Stimulated activated naive CD8-positive, alpha-beta T cell treated with anti-CD3 and anti-CD28 coated beads, Interleukin-15, amount 100 ng/mL, for 72 hours (primary cell): Measurements from ENCODE around the gene CNST.
"Not testable (repeated sequence)": the region's sequence is repeated elsewhere in the genome, so short reads cannot be mapped to it uniquely, and the experiment has no call there.

Source experiments
- ATAC-seq: fragments of 150-1000 bp; cut with Tn5 transposase; 2 replicates; pipeline ENCODE4 v1.10.0; 2021; ENCODE audit warnings: mild to moderate bottlenecking, moderate library complexity
- DNase-seq, 2 donors: peaks; one replicate each; pipeline ENCODE4 v3.0.0; 2021 to 2022
- H3K27ac Mint-ChIP-seq, 2 donors: one replicate each; pipeline ENCODE4 v1.8.0; 2022; ENCODE audit warnings: mild to moderate bottlenecking in 2 of 2, mixed read lengths in 2 of 2, moderate library complexity in 2 of 2
- H3K27me3 Mint-ChIP-seq: one replicate; pipeline ENCODE4 v1.8.0; 2022; ENCODE audit warnings: mixed read lengths
- H3K4me1 Mint-ChIP-seq: one replicate; pipeline ENCODE4 v1.8.0; 2022; ENCODE audit warnings: mild to moderate bottlenecking, mixed read lengths
- H3K4me3 Mint-ChIP-seq, 2 donors: one replicate each; pipeline ENCODE4 v1.8.0; 2022; ENCODE audit warnings: mild to moderate bottlenecking in 2 of 2, mixed read lengths in 2 of 2, moderate library complexity in 1 of 2
- H3K9me3 Mint-ChIP-seq, 2 donors: one replicate each; pipeline ENCODE4 v1.8.0; 2022; ENCODE audit warnings: mixed read lengths in 2 of 2

CNST gene

GRCh38 chr1:246571309-246571708 is 5.1 kb downstream of the CNST start:
- H3K27me3 Mint-ChIP-seq, result not testable (repeated sequence)

GRCh38 chr1:246571953-246572352 is 5.7 kb downstream of the CNST start:
- Mint-ChIP-seq H3K4me3 (peak overlapping the region in 1 of 2 donors; percentile 81), H3K27ac (no peak overlapping the region), H3K4me1 (peaks cover 62% of the 10 kb centered on the region), H3K9me3 (no peaks in the 10 kb centered on the region), H3K27me3 (no peaks in the 10 kb centered on the region)
- ATAC-seq, result no peak
- no peak for DNase-seq

More at GRCh38 chr1:246571309-246571708, 5.1 kb downstream of the CNST start:
- Mint-ChIP-seq H3K4me3 (peak overlapping the region; percentile 53 to 81), H3K4me1 (peaks cover 56% of the 10 kb centered on the region), H3K27ac (peak overlapping the region; percentile 92 to 99)
- ATAC-seq, H3K9me3 Mint-ChIP-seq, DNase-seq: not testable (repeated sequence)

GRCh38 chr1:246572785-246573184 is 6.5 kb downstream of the CNST start:
- no peaks in the 10 kb centered on the region for H3K27me3 Mint-ChIP-seq
- H3K9me3 Mint-ChIP-seq, result no peaks in the 10 kb centered on the region
- ATAC-seq (no peak), DNase-seq (no peak)
- H3K4me3 Mint-ChIP-seq, result peak overlapping the region; percentile 56 to 62
- peaks cover 67% of the 10 kb centered on the region for H3K4me1 Mint-ChIP-seq
- H3K27ac Mint-ChIP-seq, result peak overlapping the region; percentile 46

DNA sequence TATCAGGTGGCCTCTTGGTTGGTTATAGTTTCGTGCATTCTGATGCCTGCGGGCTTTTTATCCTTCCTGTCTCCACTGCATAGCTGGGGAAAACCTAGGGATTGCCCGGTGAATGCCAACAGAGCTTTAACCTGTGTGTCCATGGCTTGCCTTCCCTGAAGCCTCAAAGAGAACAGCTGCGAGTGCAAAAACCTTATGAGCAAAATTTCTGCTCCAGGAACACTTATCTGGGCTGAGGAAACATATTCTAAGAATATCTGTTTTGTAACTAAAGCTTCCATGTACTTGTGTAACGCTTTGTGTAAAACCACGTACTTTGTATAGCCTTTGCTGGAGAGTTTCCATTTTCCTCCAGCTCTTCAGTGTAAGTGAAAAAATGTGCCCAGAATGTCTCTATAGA is 7.2 kb downstream of the CNST start:
- H3K4me3 Mint-ChIP-seq, result peak overlapping the region in 1 of 2 donors; percentile 62
- no peaks in the 10 kb centered on the region for H3K9me3 Mint-ChIP-seq
- DNase-seq (no peak), ATAC-seq (no peak)
- H3K27me3 Mint-ChIP-seq, result no peaks in the 10 kb centered on the region
- peaks cover 67% of the 10 kb centered on the region for H3K4me1 Mint-ChIP-seq
- H3K27ac Mint-ChIP-seq, result peak overlapping the region in 1 of 2 donors; percentile 7

GRCh38 chr1:246576709-246577032 is 10.4 kb downstream of the CNST start:
- H3K4me3 Mint-ChIP-seq, result peak overlapping the region; percentile 62 to 72
- H3K27ac Mint-ChIP-seq, result peak overlapping the region in 1 of 2 donors; percentile 33
- H3K27me3 Mint-ChIP-seq, result no peaks in the 10 kb centered on the region
- H3K4me1 Mint-ChIP-seq, result peaks cover 64% of the 10 kb centered on the region
- no peak for ATAC-seq
- no peak for DNase-seq
- no peaks in the 10 kb centered on the region for H3K9me3 Mint-ChIP-seq

GRCh38 chr1:246577082-246577719 is 10.9 kb downstream of the CNST start:
- H3K27me3 Mint-ChIP-seq, result no peaks in the 10 kb centered on the region
- DNase-seq, result no peak
- peaks cover 62% of the 10 kb centered on the region for H3K4me1 Mint-ChIP-seq
- H3K9me3 Mint-ChIP-seq, result no peaks in the 10 kb centered on the region
- peak overlapping the region; percentile 50 to 79 for H3K27ac Mint-ChIP-seq
- peak overlapping the region; percentile 64 to 72 for H3K4me3 Mint-ChIP-seq
- ATAC-seq, result no peak

DNA sequence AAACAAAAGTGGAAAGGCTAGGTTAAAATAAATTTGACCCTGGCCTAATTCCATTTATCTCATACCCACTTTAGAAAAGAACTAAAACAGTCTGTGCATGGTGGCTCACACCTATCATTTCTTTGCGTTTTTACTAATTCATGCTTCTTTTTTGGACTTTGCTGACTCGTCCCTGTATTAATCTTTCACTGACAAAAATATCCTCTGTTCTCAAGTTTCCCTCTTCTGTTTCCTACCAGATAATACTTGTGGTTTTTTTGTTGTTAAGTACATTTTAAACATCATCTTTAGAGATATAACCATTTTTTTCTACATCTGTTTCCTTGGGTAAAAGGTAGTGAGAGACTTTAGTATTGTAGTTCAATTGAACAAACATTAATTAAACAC is 11.5 kb downstream of the CNST start:
- peak overlapping the region; percentile 55 to 91 for H3K27ac Mint-ChIP-seq
- peak overlapping the region; percentile 34 to 72 for H3K4me3 Mint-ChIP-seq
- DNase-seq (no peak), ATAC-seq (no peak)
- no peaks in the 10 kb centered on the region for H3K27me3 Mint-ChIP-seq
- H3K9me3 Mint-ChIP-seq, result no peaks in the 10 kb centered on the region
- peaks cover 67% of the 10 kb centered on the region for H3K4me1 Mint-ChIP-seq

DNA sequence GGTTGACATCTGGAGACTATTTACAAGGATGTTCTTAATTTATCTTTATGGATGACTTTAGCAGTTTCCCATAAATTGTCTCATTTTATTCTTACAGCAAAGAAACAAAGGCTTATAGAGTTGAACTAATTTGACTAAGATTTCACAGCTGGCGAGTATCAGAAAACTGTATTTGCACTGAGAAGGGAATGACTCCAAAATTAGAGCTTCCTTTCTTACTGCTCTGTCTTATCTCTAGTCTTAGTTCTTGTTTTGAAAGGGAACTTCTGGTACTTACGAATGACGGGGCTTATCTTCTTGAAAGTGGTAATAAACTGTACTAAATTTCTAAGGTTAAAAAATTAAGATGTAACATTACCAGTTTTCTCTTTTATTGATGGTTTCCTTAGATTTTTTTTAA is 13.6 kb downstream of the CNST start:
- H3K27me3 Mint-ChIP-seq, result no peaks in the 10 kb centered on the region
- ATAC-seq (no peak), DNase-seq (no peak)
- peaks cover 76% of the 10 kb centered on the region for H3K4me1 Mint-ChIP-seq
- no peaks in the 10 kb centered on the region for H3K9me3 Mint-ChIP-seq
- no peak overlapping the region for H3K4me3 Mint-ChIP-seq
- no peak overlapping the region for H3K27ac Mint-ChIP-seq

- Mint-ChIP-seq H3K4me3 (no peak overlapping the region), H3K9me3 (no peaks in the 10 kb centered on the region), H3K4me1 (peaks cover 74% of the 10 kb centered on the region), H3K27ac (no peak overlapping the region), H3K27me3 (no peaks in the 10 kb centered on the region)
- no peak for DNase-seq
- ATAC-seq, result no peak
These were observed 14.5 kb downstream of the CNST start for GRCh38 chr1:246580497-246581370.

- H3K27ac Mint-ChIP-seq, result no peak overlapping the region
- ATAC-seq, result no peak
- peaks cover 60% of the 10 kb centered on the region for H3K4me1 Mint-ChIP-seq
- no peaks in the 10 kb centered on the region for H3K27me3 Mint-ChIP-seq
- DNase-seq, result no peak
- H3K4me3 Mint-ChIP-seq, result no peak overlapping the region
- H3K9me3 Mint-ChIP-seq, result no peaks in the 10 kb centered on the region
These were observed 16.2 kb downstream of the CNST start for GRCh38 chr1:246582301-246583055.

DNA sequence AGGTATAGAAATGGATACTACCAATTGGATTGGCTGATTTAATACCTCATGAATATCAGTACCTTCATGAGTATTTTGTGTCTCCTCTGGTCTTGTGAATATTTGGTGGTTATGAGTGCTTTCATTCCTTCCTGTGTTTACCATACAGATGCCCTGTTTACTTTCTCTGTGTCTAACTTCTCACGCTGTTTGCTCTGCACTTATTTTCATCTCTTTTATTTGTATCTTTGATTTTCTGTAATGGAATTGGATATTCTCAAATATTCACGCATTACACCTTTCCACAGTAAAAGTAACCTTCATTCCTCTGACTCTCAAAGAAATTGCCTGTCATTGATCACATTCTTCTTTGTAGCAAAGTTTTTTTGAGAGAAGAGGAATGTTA is 16.8 kb downstream of the CNST start:
- no peak for ATAC-seq
- no peaks in the 10 kb centered on the region for H3K27me3 Mint-ChIP-seq
- no peak overlapping the region for H3K4me3 Mint-ChIP-seq
- no peak overlapping the region for H3K27ac Mint-ChIP-seq
- peaks cover 60% of the 10 kb centered on the region for H3K4me1 Mint-ChIP-seq
- DNase-seq, result no peak
- no peaks in the 10 kb centered on the region for H3K9me3 Mint-ChIP-seq

- DNase-seq (no peak), ATAC-seq (no peak)
- no peaks in the 10 kb centered on the region for H3K27me3 Mint-ChIP-seq
- peaks cover 55% of the 10 kb centered on the region for H3K4me1 Mint-ChIP-seq
- H3K4me3 Mint-ChIP-seq, result no peak overlapping the region
- H3K9me3 Mint-ChIP-seq, result no peaks in the 10 kb centered on the region
- H3K27ac Mint-ChIP-seq, result no peak overlapping the region
These were observed 17.4 kb downstream of the CNST start for GRCh38 chr1:246583448-246584185.

GRCh38 chr1:246587032-246587431 is 20.8 kb downstream of the CNST start:
- DNase-seq, result no peak
- H3K27ac Mint-ChIP-seq, result no peak overlapping the region
- peaks cover 60% of the 10 kb centered on the region for H3K4me1 Mint-ChIP-seq
- no peaks in the 10 kb centered on the region for H3K9me3 Mint-ChIP-seq
- H3K27me3 Mint-ChIP-seq, result no peaks in the 10 kb centered on the region
- no peak overlapping the region for H3K4me3 Mint-ChIP-seq
- no peak for ATAC-seq

GRCh38 chr1:246587606-246588005 is 21.4 kb downstream of the CNST start:
- Mint-ChIP-seq H3K9me3 (no peaks in the 10 kb centered on the region), H3K27ac (peak overlapping the region in 1 of 2 donors; percentile 11), H3K4me3 (peak overlapping the region in 1 of 2 donors; percentile 6), H3K27me3 (no peaks in the 10 kb centered on the region), H3K4me1 (peaks cover 57% of the 10 kb centered on the region)
- DNase-seq (no peak), ATAC-seq (peak; percentile 27)

DNA sequence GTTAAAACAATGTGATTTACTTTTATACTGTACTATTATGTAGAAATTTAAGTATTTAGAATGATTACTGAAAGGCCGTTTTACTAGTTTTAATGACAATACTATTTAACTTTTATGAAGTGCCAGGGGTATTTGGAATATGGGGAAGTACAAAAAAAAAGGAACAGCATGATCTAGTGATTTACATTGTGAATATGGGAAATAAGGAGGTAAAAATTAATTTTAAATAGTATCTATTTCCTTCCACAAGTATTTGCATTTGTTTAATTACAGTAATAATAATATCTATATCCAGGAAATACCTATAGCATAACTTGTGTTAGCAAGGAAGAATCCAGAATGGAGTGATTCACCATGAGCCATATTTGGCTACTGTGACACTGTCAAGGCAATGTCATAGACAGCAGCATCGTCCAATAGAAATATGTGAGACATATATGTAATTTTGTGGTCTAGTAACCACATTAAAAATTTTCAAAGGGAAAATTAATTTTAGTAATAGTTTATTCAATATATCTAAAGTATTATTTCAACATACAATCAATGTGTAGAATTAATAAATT is 22.0 kb downstream of the CNST start:
- no peak for DNase-seq
- Mint-ChIP-seq H3K27me3 (no peaks in the 10 kb centered on the region), H3K9me3 (no peaks in the 10 kb centered on the region), H3K27ac (no peak overlapping the region), H3K4me1 (peaks cover 51% of the 10 kb centered on the region), H3K4me3 (no peak overlapping the region)
- no peak for ATAC-seq
